ENCODE data around the gene SCUBE1. TPM values are rescaled to one million over a fixed set of nuclear protein-coding genes. Genes with fewer than 3 reads are reported as not detected.

Gene SCUBE1
- total and polyA plus RNA-seq, 2 experiments from 2014 or later = 0.81 to 3.2 TPM

DNA sequence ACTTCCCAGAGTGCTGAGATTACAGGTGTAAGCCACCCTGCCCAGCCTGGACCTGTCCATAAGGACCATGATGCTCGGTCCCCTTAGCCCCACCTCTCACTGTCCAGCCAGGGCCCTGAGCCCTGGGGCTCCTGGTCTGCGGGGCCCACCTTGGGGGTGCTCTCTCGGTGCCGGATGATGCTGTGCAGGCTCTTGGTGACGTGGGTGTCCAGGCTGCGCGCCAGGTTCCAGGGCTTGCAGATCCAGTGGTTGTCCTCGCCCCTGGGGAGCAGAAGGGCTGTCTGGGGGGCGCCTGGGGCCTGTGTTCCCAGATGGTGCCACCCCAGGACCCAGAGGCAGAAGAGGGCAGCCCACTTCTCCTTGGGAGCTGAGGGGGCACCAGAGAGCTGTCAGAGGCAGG, 169.6 kb downstream of the SCUBE1 start:
- peaks cover 13% of the 10 kb centered on the region; the same call in 1 of the 2 replicates for H3K36me3 ChIP-seq (ENCODE audit: insufficient read depth)
- DNase-seq (ENCODE audit: low spot score) (no peak), ATAC-seq (no peak)
- no peak overlapping the region for H2AFZ ChIP-seq
- TF ChIP-seq NANOG (IDR thresholded peaks at IDR 0.05; ENCODE audit: borderline replicate concordance) (no peak), EZH2phosphoT487 (IDR thresholded peaks at IDR 0.05; ENCODE audit: unreplicated experiment) (no peak), ZNF114 (CRISPR knock-in tag; IDR thresholded peaks at IDR 0.05) (no peak), STAT1 (IDR thresholded peaks at IDR 0.05; ENCODE audit: unreplicated experiment) (no peak), EZH2 (IDR thresholded peaks at IDR 0.05; ENCODE audit: low read depth, unreplicated experiment) (no peak), ZNF331 (CRISPR knock-in tag; IDR thresholded peaks at IDR 0.05; ENCODE audit: low read depth) (no peak), CREB1 (CRISPR knock-in tag; IDR thresholded peaks at IDR 0.05; ENCODE audit: low read depth) (no peak), JUNB (IDR thresholded peaks at IDR 0.05; ENCODE audit: unreplicated experiment) (no peak), POLR2AphosphoS5 (IDR thresholded peaks at IDR 0.05; ENCODE audit: low read depth) (no peak)
- TF ChIP-seq, protein P1, sequence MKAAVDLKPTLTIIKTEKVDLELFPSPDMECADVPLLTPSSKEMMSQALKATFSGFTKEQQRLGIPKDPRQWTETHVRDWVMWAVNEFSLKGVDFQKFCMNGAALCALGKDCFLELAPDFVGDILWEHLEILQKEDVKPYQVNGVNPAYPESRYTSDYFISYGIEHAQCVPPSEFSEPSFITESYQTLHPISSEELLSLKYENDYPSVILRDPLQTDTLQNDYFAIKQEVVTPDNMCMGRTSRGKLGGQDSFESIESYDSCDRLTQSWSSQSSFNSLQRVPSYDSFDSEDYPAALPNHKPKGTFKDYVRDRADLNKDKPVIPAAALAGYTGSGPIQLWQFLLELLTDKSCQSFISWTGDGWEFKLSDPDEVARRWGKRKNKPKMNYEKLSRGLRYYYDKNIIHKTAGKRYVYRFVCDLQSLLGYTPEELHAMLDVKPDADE (IDR thresholded peaks at IDR 0.05) = no peak
- TF ChIP-seq, protein P2, sequence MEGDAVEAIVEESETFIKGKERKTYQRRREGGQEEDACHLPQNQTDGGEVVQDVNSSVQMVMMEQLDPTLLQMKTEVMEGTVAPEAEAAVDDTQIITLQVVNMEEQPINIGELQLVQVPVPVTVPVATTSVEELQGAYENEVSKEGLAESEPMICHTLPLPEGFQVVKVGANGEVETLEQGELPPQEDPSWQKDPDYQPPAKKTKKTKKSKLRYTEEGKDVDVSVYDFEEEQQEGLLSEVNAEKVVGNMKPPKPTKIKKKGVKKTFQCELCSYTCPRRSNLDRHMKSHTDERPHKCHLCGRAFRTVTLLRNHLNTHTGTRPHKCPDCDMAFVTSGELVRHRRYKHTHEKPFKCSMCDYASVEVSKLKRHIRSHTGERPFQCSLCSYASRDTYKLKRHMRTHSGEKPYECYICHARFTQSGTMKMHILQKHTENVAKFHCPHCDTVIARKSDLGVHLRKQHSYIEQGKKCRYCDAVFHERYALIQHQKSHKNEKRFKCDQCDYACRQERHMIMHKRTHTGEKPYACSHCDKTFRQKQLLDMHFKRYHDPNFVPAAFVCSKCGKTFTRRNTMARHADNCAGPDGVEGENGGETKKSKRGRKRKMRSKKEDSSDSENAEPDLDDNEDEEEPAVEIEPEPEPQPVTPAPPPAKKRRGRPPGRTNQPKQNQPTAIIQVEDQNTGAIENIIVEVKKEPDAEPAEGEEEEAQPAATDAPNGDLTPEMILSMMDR (conservative IDR thresholded peaks at IDR 0.05; ENCODE audit: low read depth in 2 of 2) = no peak
- TF ChIP-seq, protein P3, sequence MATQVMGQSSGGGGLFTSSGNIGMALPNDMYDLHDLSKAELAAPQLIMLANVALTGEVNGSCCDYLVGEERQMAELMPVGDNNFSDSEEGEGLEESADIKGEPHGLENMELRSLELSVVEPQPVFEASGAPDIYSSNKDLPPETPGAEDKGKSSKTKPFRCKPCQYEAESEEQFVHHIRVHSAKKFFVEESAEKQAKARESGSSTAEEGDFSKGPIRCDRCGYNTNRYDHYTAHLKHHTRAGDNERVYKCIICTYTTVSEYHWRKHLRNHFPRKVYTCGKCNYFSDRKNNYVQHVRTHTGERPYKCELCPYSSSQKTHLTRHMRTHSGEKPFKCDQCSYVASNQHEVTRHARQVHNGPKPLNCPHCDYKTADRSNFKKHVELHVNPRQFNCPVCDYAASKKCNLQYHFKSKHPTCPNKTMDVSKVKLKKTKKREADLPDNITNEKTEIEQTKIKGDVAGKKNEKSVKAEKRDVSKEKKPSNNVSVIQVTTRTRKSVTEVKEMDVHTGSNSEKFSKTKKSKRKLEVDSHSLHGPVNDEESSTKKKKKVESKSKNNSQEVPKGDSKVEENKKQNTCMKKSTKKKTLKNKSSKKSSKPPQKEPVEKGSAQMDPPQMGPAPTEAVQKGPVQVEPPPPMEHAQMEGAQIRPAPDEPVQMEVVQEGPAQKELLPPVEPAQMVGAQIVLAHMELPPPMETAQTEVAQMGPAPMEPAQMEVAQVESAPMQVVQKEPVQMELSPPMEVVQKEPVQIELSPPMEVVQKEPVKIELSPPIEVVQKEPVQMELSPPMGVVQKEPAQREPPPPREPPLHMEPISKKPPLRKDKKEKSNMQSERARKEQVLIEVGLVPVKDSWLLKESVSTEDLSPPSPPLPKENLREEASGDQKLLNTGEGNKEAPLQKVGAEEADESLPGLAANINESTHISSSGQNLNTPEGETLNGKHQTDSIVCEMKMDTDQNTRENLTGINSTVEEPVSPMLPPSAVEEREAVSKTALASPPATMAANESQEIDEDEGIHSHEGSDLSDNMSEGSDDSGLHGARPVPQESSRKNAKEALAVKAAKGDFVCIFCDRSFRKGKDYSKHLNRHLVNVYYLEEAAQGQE (IDR thresholded peaks at IDR 0.05; ENCODE audit: unreplicated experiment) = no peak
- TF ChIP-seq, protein P4, sequence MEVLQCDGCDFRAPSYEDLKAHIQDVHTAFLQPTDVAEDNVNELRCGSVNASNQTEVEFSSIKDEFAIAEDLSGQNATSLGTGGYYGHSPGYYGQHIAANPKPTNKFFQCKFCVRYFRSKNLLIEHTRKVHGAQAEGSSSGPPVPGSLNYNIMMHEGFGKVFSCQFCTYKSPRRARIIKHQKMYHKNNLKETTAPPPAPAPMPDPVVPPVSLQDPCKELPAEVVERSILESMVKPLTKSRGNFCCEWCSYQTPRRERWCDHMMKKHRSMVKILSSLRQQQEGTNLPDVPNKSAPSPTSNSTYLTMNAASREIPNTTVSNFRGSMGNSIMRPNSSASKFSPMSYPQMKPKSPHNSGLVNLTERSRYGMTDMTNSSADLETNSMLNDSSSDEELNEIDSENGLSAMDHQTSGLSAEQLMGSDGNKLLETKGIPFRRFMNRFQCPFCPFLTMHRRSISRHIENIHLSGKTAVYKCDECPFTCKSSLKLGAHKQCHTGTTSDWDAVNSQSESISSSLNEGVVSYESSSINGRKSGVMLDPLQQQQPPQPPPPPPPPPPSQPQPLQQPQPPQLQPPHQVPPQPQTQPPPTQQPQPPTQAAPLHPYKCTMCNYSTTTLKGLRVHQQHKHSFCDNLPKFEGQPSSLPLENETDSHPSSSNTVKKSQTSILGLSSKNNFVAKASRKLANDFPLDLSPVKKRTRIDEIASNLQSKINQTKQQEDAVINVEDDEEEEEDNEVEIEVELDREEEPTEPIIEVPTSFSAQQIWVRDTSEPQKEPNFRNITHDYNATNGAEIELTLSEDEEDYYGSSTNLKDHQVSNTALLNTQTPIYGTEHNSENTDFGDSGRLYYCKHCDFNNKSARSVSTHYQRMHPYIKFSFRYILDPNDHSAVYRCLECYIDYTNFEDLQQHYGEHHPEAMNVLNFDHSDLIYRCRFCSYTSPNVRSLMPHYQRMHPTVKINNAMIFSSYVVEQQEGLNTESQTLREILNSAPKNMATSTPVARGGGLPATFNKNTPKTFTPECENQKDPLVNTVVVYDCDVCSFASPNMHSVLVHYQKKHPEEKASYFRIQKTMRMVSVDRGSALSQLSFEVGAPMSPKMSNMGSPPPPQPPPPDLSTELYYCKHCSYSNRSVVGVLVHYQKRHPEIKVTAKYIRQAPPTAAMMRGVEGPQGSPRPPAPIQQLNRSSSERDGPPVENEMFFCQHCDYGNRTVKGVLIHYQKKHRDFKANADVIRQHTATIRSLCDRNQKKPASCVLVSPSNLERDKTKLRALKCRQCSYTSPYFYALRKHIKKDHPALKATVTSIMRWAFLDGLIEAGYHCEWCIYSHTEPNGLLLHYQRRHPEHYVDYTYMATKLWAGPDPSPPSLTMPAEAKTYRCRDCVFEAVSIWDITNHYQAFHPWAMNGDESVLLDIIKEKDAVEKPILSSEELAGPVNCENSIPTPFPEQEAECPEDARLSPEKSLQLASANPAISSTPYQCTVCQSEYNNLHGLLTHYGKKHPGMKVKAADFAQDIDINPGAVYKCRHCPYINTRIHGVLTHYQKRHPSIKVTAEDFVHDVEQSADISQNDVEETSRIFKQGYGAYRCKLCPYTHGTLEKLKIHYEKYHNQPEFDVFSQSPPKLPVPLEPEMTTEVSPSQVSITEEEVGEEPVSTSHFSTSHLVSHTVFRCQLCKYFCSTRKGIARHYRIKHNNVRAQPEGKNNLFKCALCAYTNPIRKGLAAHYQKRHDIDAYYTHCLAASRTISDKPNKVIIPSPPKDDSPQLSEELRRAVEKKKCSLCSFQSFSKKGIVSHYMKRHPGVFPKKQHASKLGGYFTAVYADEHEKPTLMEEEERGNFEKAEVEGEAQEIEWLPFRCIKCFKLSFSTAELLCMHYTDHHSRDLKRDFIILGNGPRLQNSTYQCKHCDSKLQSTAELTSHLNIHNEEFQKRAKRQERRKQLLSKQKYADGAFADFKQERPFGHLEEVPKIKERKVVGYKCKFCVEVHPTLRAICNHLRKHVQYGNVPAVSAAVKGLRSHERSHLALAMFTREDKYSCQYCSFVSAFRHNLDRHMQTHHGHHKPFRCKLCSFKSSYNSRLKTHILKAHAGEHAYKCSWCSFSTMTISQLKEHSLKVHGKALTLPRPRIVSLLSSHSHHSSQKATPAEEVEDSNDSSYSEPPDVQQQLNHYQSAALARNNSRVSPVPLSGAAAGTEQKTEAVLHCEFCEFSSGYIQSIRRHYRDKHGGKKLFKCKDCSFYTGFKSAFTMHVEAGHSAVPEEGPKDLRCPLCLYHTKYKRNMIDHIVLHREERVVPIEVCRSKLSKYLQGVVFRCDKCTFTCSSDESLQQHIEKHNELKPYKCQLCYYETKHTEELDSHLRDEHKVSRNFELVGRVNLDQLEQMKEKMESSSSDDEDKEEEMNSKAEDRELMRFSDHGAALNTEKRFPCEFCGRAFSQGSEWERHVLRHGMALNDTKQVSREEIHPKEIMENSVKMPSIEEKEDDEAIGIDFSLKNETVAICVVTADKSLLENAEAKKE (CRISPR knock-in tag; IDR thresholded peaks at IDR 0.05) = no peak
- no peaks in the 10 kb centered on the region for H3F3A ChIP-seq (replicated peaks; ENCODE audit: low read depth)
- no peaks in the 10 kb centered on the region for H3K79me2 ChIP-seq (replicated peaks; ENCODE audit: insufficient read depth)
- H3K9me3 Mint-ChIP-seq = no peaks in the 10 kb centered on the region; the same call in 2 of the 3 replicates
- H3K4me3 Mint-ChIP-seq = no peak overlapping the region
- H3K9me2 ChIP-seq (ENCODE audit: insufficient read depth) = no peaks in the 10 kb centered on the region
- peaks cover 74% of the 10 kb centered on the region for H3K36me3 Mint-ChIP-seq (ENCODE audit: low read depth)
- H3K27me3 Mint-ChIP-seq (ENCODE audit: insufficient read depth, low read depth, poor library complexity) = peaks cover 6% of the 10 kb centered on the region
- no peaks in the 10 kb centered on the region for H3K4me1 ChIP-seq (ENCODE audit: insufficient read depth)
- no peaks in the 10 kb centered on the region for H3K4me1 Mint-ChIP-seq
- no peaks in the 10 kb centered on the region for H4K20me1 ChIP-seq (replicated peaks; ENCODE audit: insufficient read depth)
- H3K4me2 ChIP-seq = no peak overlapping the region
- H3K27ac Mint-ChIP-seq = no peak overlapping the region
- no peaks in the 10 kb centered on the region for H3K27me3 ChIP-seq (ENCODE audit: insufficient read depth)
- H3K27ac ChIP-seq (ENCODE audit: low read depth) = no peak overlapping the region
- no peak overlapping the region for H3K4me3 ChIP-seq
